Mesothelial cell of epicardium (in vitro differentiated cells): ENCODE results near the gene GRK4. TPM values are rescaled to one million over a fixed set of nuclear protein-coding genes. Genes with fewer than 3 reads are reported as not detected.

Source experiments
- DNase-seq, 2 experiments: peaks; one replicate each; pipeline ENCODE4 v3.0.0; 2021; ENCODE audit warnings: low spot score in 2 of 2; ENCODE audit not compliant: unreplicated experiment in 2 of 2
- H3K27ac Mint-ChIP-seq: 2 replicates; pipeline ENCODE4 v1.8.0; 2021; ENCODE audit warnings: mixed read lengths
- H3K27me3 Mint-ChIP-seq: 2 replicates; pipeline ENCODE4 v1.8.0; 2021; ENCODE audit warnings: low read depth, mixed read lengths
- H3K36me3 Mint-ChIP-seq: 2 replicates; pipeline ENCODE4 v1.8.0; 2021; ENCODE audit warnings: mixed read lengths
- H3K4me1 Mint-ChIP-seq: 2 replicates; pipeline ENCODE4 v1.8.0; 2021; ENCODE audit warnings: mixed read lengths
- H3K4me3 Mint-ChIP-seq: 2 replicates; pipeline ENCODE4 v1.8.0; 2021; ENCODE audit warnings: mild to moderate bottlenecking, moderate library complexity, mixed read lengths
- H3K9me3 Mint-ChIP-seq: 2 replicates; pipeline ENCODE4 v1.8.0; 2021; ENCODE audit warnings: mixed read lengths
- total RNA-seq: library from RNA; stranded (reverse); gene quantifications from 3 replicates; pipeline ENCODE4 v1.2.1, GENCODE V29; 2021
- TF ChIP-seq, protein P1 (sequence below): fragments of 200-600 bp; sonication (generic); IDR thresholded peaks from one replicate; pipeline ENCODE4 v1.5.0; 2021; ENCODE audit warnings: antibody characterized with exemption; ENCODE audit not compliant: unreplicated experiment

The GRK4 gene
- total RNA-seq, 1 donor from 2014 or later, result 18.4 TPM

GRCh38 chr4:3067473-3068001, 104.2 kb downstream of the GRK4 start:
- peaks cover 12% of the 10 kb centered on the region for H3K9me3 Mint-ChIP-seq
- TF ChIP-seq, protein P1, sequence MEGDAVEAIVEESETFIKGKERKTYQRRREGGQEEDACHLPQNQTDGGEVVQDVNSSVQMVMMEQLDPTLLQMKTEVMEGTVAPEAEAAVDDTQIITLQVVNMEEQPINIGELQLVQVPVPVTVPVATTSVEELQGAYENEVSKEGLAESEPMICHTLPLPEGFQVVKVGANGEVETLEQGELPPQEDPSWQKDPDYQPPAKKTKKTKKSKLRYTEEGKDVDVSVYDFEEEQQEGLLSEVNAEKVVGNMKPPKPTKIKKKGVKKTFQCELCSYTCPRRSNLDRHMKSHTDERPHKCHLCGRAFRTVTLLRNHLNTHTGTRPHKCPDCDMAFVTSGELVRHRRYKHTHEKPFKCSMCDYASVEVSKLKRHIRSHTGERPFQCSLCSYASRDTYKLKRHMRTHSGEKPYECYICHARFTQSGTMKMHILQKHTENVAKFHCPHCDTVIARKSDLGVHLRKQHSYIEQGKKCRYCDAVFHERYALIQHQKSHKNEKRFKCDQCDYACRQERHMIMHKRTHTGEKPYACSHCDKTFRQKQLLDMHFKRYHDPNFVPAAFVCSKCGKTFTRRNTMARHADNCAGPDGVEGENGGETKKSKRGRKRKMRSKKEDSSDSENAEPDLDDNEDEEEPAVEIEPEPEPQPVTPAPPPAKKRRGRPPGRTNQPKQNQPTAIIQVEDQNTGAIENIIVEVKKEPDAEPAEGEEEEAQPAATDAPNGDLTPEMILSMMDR, result no peak
- H3K36me3 Mint-ChIP-seq, result peaks cover 6% of the 10 kb centered on the region
- no peak for DNase-seq
- no peak overlapping the region for H3K27ac Mint-ChIP-seq
- peaks cover 8% of the 10 kb centered on the region for H3K27me3 Mint-ChIP-seq
- peaks cover 7% of the 10 kb centered on the region for H3K4me1 Mint-ChIP-seq
- H3K4me3 Mint-ChIP-seq, result no peak overlapping the region

GRCh38 chr4:3069661-3070199, 106.4 kb downstream of the GRK4 start:
- DNase-seq, result no peak
- Mint-ChIP-seq H3K36me3 (peaks cover 6% of the 10 kb centered on the region), H3K4me1 (peaks cover 7% of the 10 kb centered on the region), H3K4me3 (no peak overlapping the region), H3K9me3 (peaks cover 12% of the 10 kb centered on the region), H3K27me3 (no peaks in the 10 kb centered on the region), H3K27ac (no peak overlapping the region)
- TF ChIP-seq, protein P1, result no peak

- Mint-ChIP-seq H3K4me3 (no peak overlapping the region), H3K27me3 (no peaks in the 10 kb centered on the region), H3K4me1 (peaks cover 14% of the 10 kb centered on the region), H3K36me3 (peaks cover 2% of the 10 kb centered on the region), H3K27ac (no peak overlapping the region), H3K9me3 (peaks cover 7% of the 10 kb centered on the region)
- no peak for DNase-seq
- TF ChIP-seq, protein P1, result no peak
These were observed 107.5 kb downstream of the GRK4 start for GRCh38 chr4:3070709-3071500.

DNA sequence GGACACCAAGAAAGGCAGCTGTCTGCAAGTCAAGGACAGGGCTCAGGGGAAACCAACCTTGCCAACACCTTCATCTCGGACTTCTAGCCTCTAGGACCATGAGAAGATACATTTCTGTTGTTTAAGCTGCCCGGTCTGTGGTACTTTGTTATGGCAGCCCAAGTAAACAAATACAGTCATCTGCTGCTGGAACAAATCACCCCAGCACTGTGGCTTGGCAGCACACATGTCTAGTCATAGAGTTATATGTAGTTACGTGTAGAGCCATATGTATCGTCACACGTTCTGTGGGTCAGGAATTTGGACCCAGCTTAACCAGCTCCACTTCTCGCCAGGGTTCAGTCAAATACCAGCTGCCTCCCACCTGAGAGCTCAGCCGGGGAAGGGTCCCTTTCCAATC, 108.4 kb downstream of the GRK4 start:
- Mint-ChIP-seq H3K9me3 (peaks cover 3% of the 10 kb centered on the region), H3K4me1 (peaks cover 18% of the 10 kb centered on the region), H3K27me3 (no peaks in the 10 kb centered on the region), H3K27ac (no peak overlapping the region), H3K4me3 (no peak overlapping the region), H3K36me3 (no peaks in the 10 kb centered on the region)
- DNase-seq, result no peak
- TF ChIP-seq, protein P1, result no peak

DNA sequence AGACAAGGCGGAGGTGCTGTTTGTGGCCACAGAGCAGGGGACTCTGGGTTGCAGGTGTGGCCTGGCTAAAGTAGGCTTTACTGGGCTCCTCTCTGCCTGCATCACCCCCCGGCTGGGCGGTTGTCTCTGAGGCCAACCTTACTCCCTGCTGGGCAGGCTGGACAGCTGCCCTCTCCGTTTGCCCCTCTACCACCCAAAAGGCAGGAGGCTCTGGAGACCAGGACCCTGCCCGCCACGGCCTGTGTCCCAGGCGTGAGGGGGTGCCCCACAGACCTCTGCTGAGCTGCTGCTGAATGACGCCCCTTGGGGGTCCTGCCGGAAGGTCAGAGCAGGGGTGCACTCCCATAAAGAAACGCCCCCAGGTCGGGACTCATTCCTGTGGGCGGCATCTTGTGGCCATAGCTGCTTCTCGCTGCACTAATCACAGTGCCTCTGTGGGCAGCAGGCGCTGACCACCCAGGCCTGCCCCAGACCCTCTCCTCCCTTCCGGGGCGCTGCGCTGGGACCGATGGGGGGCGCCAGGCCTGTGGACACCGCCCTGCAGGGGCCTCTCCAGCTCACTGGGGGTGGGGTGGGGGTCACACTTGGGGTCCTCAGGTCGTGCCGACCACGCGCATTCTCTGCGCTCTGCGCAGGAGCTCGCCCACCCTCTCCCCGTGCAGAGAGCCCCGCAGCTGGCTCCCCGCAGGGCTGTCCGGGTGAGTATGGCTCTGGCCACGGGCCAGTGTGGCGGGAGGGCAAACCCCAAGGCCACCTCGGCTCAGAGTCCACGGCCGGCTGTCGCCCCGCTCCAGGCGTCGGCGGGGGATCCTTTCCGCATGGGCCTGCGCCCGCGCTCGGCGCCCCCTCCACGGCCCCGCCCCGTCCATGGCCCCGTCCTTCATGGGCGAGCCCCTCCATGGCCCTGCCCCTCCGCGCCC, 110.0 kb downstream of the GRK4 start:
- Mint-ChIP-seq H3K4me1 (peaks cover 20% of the 10 kb centered on the region), H3K9me3 (no peaks in the 10 kb centered on the region), H3K4me3 (peak overlapping the region; percentile 52), H3K27ac (no peak overlapping the region), H3K36me3 (no peaks in the 10 kb centered on the region), H3K27me3 (no peaks in the 10 kb centered on the region)
- DNase-seq, result peak in 1 of 2 experiments; percentile 46
- TF ChIP-seq, protein P1, result no peak
